Measurements from ENCODE around the gene PCTP.

Gene PCTP

GRCh38 chr17:55750750-55751657 lies at the start of gene PCTP:
PCTP (plus strand) TSS chr17:55751051; CDS start chr17:55751104, 53 bp downstream.
- DNase-seq (ENCODE audit: low read depth in 2 of 2), result peak; percentile 81 to 83

GRCh38 chr17:55702150-55702549 lies 48.7 kb upstream of the PCTP start:
- DNase-seq (ENCODE audit: low read depth in 2 of 2), result no peak

DNA sequence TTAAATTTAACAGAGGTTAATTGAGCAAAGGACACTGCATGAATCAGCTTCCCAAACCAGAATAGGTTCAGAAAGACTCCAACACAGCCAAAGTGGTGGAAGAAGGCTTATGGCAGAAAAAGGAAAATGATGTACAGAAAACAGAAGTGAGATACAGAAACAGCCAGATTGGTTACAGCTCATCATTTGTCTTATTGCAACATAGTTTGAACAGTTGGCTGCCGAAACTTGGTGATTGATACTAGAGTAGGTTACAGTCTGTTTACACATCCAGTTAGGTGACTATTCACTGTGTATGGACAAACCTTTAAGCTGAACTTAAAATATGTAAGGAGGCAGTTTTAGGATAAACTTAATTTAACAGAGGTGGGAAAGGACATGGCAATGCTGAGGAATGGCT lies 46.5 kb upstream of the PCTP start:
- DNase-seq (ENCODE audit: low read depth in 2 of 2), result no peak

DNA sequence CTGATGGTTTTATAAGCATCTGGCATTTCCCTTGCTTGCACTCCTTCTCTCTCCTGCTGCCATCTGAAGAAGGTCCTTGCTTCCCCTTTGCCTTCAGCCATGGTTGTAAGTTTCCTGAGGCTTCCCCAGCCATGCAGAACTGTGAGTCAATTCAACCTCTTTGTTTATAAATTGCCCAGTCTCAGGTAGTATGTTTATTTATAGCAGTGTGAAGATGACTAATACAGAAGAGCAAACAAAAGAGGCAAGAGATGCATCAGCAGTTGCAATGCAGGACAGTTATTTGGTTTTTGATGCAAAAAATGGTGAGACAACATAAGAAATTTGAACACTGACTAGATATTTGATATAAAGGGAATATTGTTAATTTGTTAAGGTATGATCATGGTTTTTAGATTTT lies 45.0 kb upstream of the PCTP start:
- DNase-seq (ENCODE audit: low read depth in 2 of 2), result no peak

DNA sequence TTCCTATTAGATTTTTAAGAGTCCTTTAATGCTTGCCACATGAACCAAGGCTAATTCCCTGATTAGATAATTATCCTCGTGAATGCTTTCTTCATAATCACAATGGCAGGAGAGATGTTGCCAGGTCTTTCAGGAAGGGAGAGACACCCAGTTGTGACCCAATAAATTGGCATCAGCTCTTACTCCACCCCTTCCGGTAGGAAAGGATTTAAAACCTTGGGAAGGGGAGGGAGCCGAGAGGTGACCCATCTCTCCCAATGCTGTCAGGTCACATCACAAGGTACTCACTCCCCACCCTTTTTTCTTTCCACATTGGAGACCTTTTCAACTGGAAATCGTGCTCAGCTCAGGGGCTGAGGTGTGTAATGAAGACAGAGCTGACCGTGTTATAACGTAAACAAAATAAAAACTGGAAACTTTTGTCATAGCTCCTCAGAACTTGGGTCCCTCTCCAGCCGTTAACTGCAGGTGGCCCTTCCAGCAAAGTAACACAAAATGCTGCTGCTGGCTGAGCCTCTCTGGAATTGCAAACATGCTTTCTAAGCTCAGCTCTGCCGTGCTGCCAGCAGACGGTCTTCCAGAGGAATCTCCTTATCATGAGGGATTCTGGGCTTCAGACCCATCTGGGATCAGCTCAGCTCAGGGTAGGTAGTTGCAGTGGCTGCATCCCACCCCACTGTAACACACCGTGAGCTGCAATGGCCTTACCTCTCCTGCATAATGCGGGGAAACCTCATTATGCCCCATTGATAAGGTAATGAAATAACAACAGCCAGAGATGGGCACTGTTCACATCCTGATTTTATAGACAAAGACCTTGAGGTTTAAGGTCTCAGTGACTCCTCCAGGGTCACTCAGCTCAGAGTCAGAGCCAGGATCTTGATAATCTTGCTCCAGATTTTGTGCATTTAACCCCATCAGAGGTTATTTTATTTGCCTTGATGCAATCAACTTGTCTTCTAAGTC lies 43.8 kb upstream of the PCTP start:
- DNase-seq (ENCODE audit: low read depth in 2 of 2), result no peak

- DNase-seq (ENCODE audit: low read depth in 2 of 2), result no peak
Measured at GRCh38 chr17:55708175-55708974, 42.5 kb upstream of the PCTP start.

- DNase-seq (ENCODE audit: low read depth in 2 of 2), result no peak
Measured at GRCh38 chr17:55709440-55709839, 41.4 kb upstream of the PCTP start.

- no peak for DNase-seq (ENCODE audit: low read depth in 2 of 2)
Measured at GRCh38 chr17:55709984-55710383, 40.9 kb upstream of the PCTP start.

GRCh38 chr17:55710410-55710809 lies 40.4 kb upstream of the PCTP start:
- no peak for DNase-seq (ENCODE audit: low read depth in 2 of 2)

DNA sequence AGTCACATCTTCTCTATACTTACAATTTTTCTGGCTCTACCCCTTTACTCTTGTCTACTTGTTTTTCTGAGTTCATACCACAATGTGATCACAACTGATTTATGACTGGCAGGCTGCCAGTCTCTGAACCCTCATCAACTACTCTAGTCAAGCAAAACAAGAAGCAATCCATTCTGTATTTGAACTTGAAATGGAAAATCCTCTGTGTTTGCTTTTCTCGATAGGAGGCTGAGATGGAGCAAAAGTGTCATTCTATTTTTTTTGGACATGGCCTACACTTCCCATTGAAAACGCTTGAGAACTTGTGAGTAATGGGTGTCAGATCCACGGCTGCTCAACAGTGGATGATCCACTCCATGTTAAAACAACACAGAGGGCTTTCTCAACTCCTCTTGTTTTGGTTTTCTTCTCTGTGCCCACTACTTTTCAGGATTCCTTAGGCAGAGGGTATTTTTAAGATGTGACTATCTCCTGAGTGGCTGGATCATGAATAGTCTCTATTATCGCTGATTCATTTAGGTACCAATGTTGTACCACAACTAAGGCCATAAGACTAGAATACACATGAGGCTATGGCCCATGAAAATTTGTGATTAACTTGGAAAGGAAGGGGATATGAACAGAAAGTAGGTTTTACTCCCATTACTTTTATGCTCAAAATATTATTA lies 39.9 kb upstream of the PCTP start:
- no peak for DNase-seq (ENCODE audit: low read depth in 2 of 2)

- DNase-seq (ENCODE audit: low read depth in 2 of 2), result no peak
Measured at GRCh38 chr17:55717432-55717831, 33.4 kb upstream of the PCTP start.

GRCh38 chr17:55717898-55718735 lies 32.7 kb upstream of the PCTP start:
- peak; percentile 28 to 38 for DNase-seq (ENCODE audit: low read depth in 2 of 2)

- no peak for DNase-seq (ENCODE audit: low read depth in 2 of 2)
Measured at GRCh38 chr17:55720919-55721836, 29.7 kb upstream of the PCTP start.

GRCh38 chr17:55722016-55722736 lies 28.7 kb upstream of the PCTP start:
- no peak for DNase-seq (ENCODE audit: low read depth in 2 of 2)

GRCh38 chr17:55722742-55723487 lies 27.9 kb upstream of the PCTP start, which contains the start of gene TMEM100:
TMEM100 (minus strand) TSS chr17:55722864; CDS start chr17:55721070, 1,794 bp downstream.
- no peak for DNase-seq (ENCODE audit: low read depth in 2 of 2)

DNA sequence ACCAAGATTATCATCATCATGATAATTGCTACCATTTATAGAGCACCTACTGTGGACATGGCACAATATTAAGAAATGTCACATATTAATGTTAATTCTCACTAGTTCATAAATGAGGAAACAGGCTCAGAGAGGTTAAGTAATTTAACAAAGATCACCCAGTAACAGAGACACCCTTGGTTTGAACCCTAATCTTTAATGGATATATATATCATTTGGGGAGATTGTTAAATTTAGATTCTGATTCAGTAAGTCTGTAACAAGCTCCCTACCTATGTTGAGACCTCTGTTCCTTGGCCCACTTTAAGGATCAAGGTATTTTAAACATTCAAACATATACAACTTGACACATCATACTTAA lies 27.4 kb upstream of the PCTP start:
- no peak for DNase-seq (ENCODE audit: low read depth in 2 of 2)

- no peak for DNase-seq (ENCODE audit: low read depth in 2 of 2)
Measured at GRCh38 chr17:55726440-55726839, 24.4 kb upstream of the PCTP start.

- no peak for DNase-seq (ENCODE audit: low read depth in 2 of 2)
Measured at GRCh38 chr17:55727275-55727674, 23.6 kb upstream of the PCTP start.

Measured in stimulated activated CD8-positive, alpha-beta memory T cell treated with anti-CD3 and anti-CD28 coated beads, Interleukin-15, amount 100 ng/mL, for 48 hours (primary cell).